Upper lobe of left lung (tissue), 4 donors: Measurements from ENCODE around the gene LTBR.

Experiments
- CTCF ChIP-seq, 6 experiments: fragments of 450-650 bp in 4 of 6; fragments of 200-600 bp in 2 of 6; sonication (generic) in 2 of 6; IDR thresholded peaks; one replicate each; pipeline ENCODE4 v1.5.1; 2016 to 2019; ENCODE audit warnings: antibody characterized with exemption in 6 of 6
- POLR2AphosphoS5 ChIP-seq, 2 donors: sonication (generic); formaldehyde crosslinking; IDR thresholded peaks; one replicate each; pipeline ENCODE4 v1.5.1; 2017; ENCODE audit warnings: antibody characterized with exemption in 2 of 2

GRCh38 chr12:6425590-6426531 lies 41.9 kb downstream of the LTBR start:
- no peak for TF ChIP-seq POLR2AphosphoS5 (IDR thresholded peaks at IDR 0.05)
- TF ChIP-seq CTCF (IDR thresholded peaks at IDR 0.05): no peak
